ENCODE data around the gene SPTBN2. TPM values are rescaled to one million over a fixed set of nuclear protein-coding genes. Genes with fewer than 3 reads are reported as not detected.

SPTBN2 gene
- total RNA-seq, 1 donor = under 0.01 TPM

GRCh38 chr11:66719111-66719872 is 9.7 kb downstream of the SPTBN2 start:
- DNase-seq (ENCODE audit: low read depth) = no peak
- no peak for TF ChIP-seq CTCF (IDR thresholded peaks at IDR 0.05; ENCODE audit: insufficient read depth, low read depth, low read length)
- H3K4me3 ChIP-seq (ENCODE audit: low read depth, low read length) = no peak overlapping the region

GRCh38 chr11:66718320-66718971 is 10.6 kb downstream of the SPTBN2 start:
- peak; percentile 21 for TF ChIP-seq CTCF (IDR thresholded peaks at IDR 0.05; ENCODE audit: insufficient read depth, low read depth, low read length)
- no peak for DNase-seq (ENCODE audit: low read depth)
- H3K4me3 ChIP-seq (ENCODE audit: low read depth, low read length) = no peak overlapping the region

GRCh38 chr11:66717925-66718319 is 11.1 kb downstream of the SPTBN2 start:
- DNase-seq (ENCODE audit: low read depth) = no peak
- TF ChIP-seq CTCF (IDR thresholded peaks at IDR 0.05; ENCODE audit: insufficient read depth, low read depth, low read length) = no peak
- no peak overlapping the region for H3K4me3 ChIP-seq (ENCODE audit: low read depth, low read length)

GRCh38 chr11:66716996-66717395 is 12.0 kb downstream of the SPTBN2 start:
- H3K4me3 ChIP-seq (ENCODE audit: low read depth, low read length) = no peak overlapping the region
- no peak for TF ChIP-seq CTCF (IDR thresholded peaks at IDR 0.05; ENCODE audit: insufficient read depth, low read depth, low read length)
- DNase-seq (ENCODE audit: low read depth) = no peak

- no peak for TF ChIP-seq CTCF (IDR thresholded peaks at IDR 0.05; ENCODE audit: insufficient read depth, low read depth, low read length)
- no peak for DNase-seq (ENCODE audit: low read depth)
- no peak overlapping the region for H3K4me3 ChIP-seq (ENCODE audit: low read depth, low read length)
These were observed 13.5 kb downstream of the SPTBN2 start for GRCh38 chr11:66715346-66716085.

- DNase-seq (ENCODE audit: low read depth) = no peak
These were observed 15.1 kb downstream of the SPTBN2 start for GRCh38 chr11:66713746-66714480.

More at GRCh38 chr11:66713746-66714480, 15.1 kb downstream of the SPTBN2 start:
- no peak overlapping the region for H3K4me3 ChIP-seq (ENCODE audit: low read depth, low read length)
- no peak for TF ChIP-seq CTCF (IDR thresholded peaks at IDR 0.05; ENCODE audit: insufficient read depth, low read depth, low read length)
